IMR-90 (cell line): ENCODE data around the gene PPARGC1A. TPM values are rescaled to one million over a fixed set of nuclear protein-coding genes. Genes with fewer than 3 reads are reported as not detected.

ENCODE experiments used
- ATAC-seq: fragments of 200-7000 bp; cut with Tn5 transposase; 2 replicates; pipeline ENCODE4 v1.9.1; 2020; ENCODE audit warnings: low read depth, mild to moderate bottlenecking, moderate library complexity
- BruUV-seq: library from RNA; stranded (reverse); fragments of 400-500 nt; replicated peaks from 2 replicates; lab custom pipeline; 2021; lab: Mats Ljungman, UMichigan
- CTCF ChIA-PET: fragments of 300-600 bp; formaldehyde crosslinking; extraction: SDS; loops from one replicate; lab custom pipeline; 2021; ENCODE audit warnings: antibody characterized with exemption; lab: Yijun Ruan, JAX
- POLR2A ChIA-PET: fragments of 300-600 bp; sonication (Branson Sonifier 250); formaldehyde crosslinking; loops from one replicate; lab custom pipeline; 2022; ENCODE audit warnings: antibody characterized with exemption; ENCODE audit not compliant: unreplicated experiment; lab: Charles Lee
- DNase-seq: peaks from one replicate; pipeline ENCODE4 v3.0.0; 2013
- H2AFZ ChIP-seq: replicated peaks from 2 replicates; pipeline ENCODE3; 2013; ENCODE audit warnings: low read length, mild to moderate bottlenecking; ENCODE audit not compliant: poor library complexity
- H2AK5ac ChIP-seq: 2 replicates; pipeline ENCODE4 v1.6.1; 2013; ENCODE audit warnings: low read depth, low read length, inconsistent platforms
- H2AK9ac ChIP-seq: replicated peaks from 2 replicates; pipeline ENCODE3; 2013; ENCODE audit warnings: mild to moderate bottlenecking, low read depth, low read length, moderate library complexity; ENCODE audit not compliant: poor library complexity
- H2BK120ac ChIP-seq: 2 replicates; pipeline ENCODE4 v1.6.1; 2013; ENCODE audit warnings: low read depth, low read length, inconsistent platforms
- H2BK15ac ChIP-seq: 3 replicates; pipeline ENCODE4 v1.6.1; 2013; ENCODE audit warnings: low read depth, low read length, inconsistent platforms
- H2BK20ac ChIP-seq: 2 replicates; pipeline ENCODE4 v1.6.1; 2013; ENCODE audit warnings: low read depth, mild to moderate bottlenecking, inconsistent platforms, low read length, moderate library complexity
- H2BK5ac ChIP-seq: 2 replicates; pipeline ENCODE4 v1.6.1; 2013; ENCODE audit warnings: mild to moderate bottlenecking, low read depth, low read length, inconsistent platforms; ENCODE audit not compliant: poor library complexity, severe bottlenecking
- H3K14ac ChIP-seq: replicated peaks from 2 replicates; pipeline ENCODE4 v1.6.1; 2013; ENCODE audit warnings: low read depth, low read length, inconsistent platforms
- H3K18ac ChIP-seq: 2 replicates; pipeline ENCODE4 v1.6.1; 2013; ENCODE audit warnings: low read depth, low read length, control low read depth
- H3K23ac ChIP-seq: 2 replicates; pipeline ENCODE4 v1.6.1; 2013; ENCODE audit warnings: low read depth, low read length, inconsistent platforms
- H3K27ac ChIP-seq: 2 replicates; pipeline ENCODE4 v1.5.1; 2013; ENCODE audit warnings: mild to moderate bottlenecking, control low read depth, low read length; ENCODE audit not compliant: insufficient read depth
- H3K27me3 ChIP-seq: 2 replicates; pipeline ENCODE4 v1.6.1; 2013; ENCODE audit warnings: low read length; ENCODE audit not compliant: control insufficient read depth, insufficient read depth
- H3K36me3 ChIP-seq: 2 replicates; pipeline ENCODE4 v1.6.1; 2013; ENCODE audit warnings: low read length, mixed read lengths; ENCODE audit not compliant: control insufficient read depth, insufficient read depth
- H3K4ac ChIP-seq: 2 replicates; pipeline ENCODE4 v1.6.1; 2013; ENCODE audit warnings: low read depth, low read length, inconsistent platforms
- H3K4me1 ChIP-seq: 2 replicates; pipeline ENCODE4 v1.6.1; 2013; ENCODE audit warnings: low read length, mixed read lengths; ENCODE audit not compliant: control insufficient read depth, insufficient read depth
- H3K4me2 ChIP-seq: 2 replicates; pipeline ENCODE4 v1.6.1; 2013; ENCODE audit warnings: low read depth, mild to moderate bottlenecking, control low read depth, low read length, moderate library complexity
- H3K4me3 ChIP-seq: 2 replicates; pipeline ENCODE4 v1.5.1; 2013; ENCODE audit warnings: low read depth, mild to moderate bottlenecking, control low read depth, low read length, moderate library complexity; ENCODE audit not compliant: insufficient read depth
- H3K56ac ChIP-seq: 2 replicates; pipeline ENCODE4 v1.6.1; 2013; ENCODE audit warnings: low read length, inconsistent platforms; ENCODE audit not compliant: insufficient read depth; ENCODE audit errors: extremely low read depth
- H3K79me1 ChIP-seq, 2 experiments: 2 replicates each; pipeline ENCODE4 v1.6.1; 2013; ENCODE audit warnings: low read length in 2 of 2, inconsistent platforms in 1 of 2, low read depth in 1 of 2
- H3K9ac ChIP-seq: 2 replicates; pipeline ENCODE4 v1.6.1; 2013; ENCODE audit warnings: low read depth, low read length, control low read depth
- H3K9me1 ChIP-seq: 2 replicates; pipeline ENCODE4 v1.6.1; 2013; ENCODE audit warnings: low read length, inconsistent platforms; ENCODE audit not compliant: insufficient read depth
- H3K9me3 ChIP-seq: 2 replicates; pipeline ENCODE4 v1.6.1; 2013; ENCODE audit warnings: low read length; ENCODE audit not compliant: control insufficient read depth, insufficient read depth
- H4K20me1 ChIP-seq: 2 replicates; pipeline ENCODE4 v1.6.1; 2013; ENCODE audit warnings: low read length, inconsistent platforms; ENCODE audit not compliant: insufficient read depth
- H4K5ac ChIP-seq: 2 replicates; pipeline ENCODE4 v1.6.1; 2013; ENCODE audit warnings: mild to moderate bottlenecking, low read depth, low read length, control low read depth
- H4K8ac ChIP-seq, 2 experiments: 2 replicates each; pipeline ENCODE4 v1.6.1; 2013; ENCODE audit warnings: low read depth in 2 of 2, low read length in 2 of 2, control low read depth in 1 of 2, inconsistent platforms in 1 of 2
- H4K91ac ChIP-seq: 2 replicates; pipeline ENCODE4 v1.6.1; 2013; ENCODE audit warnings: low read depth, low read length, inconsistent platforms; ENCODE audit not compliant: insufficient read depth
- CEBPB ChIP-seq: IDR thresholded peaks from 2 replicates; pipeline ENCODE4 v1.6.1; 2012; ENCODE audit warnings: low read depth, low read length, improper control_type of control experiment
- CHD1 ChIP-seq: IDR thresholded peaks from 2 replicates; pipeline ENCODE4 v1.6.1; 2012; ENCODE audit warnings: low read depth, low read length, improper control_type of control experiment
- CTCF ChIP-seq: conservative IDR thresholded peaks from 2 replicates; pipeline ENCODE4 v1.5.1; 2012; ENCODE audit warnings: mild to moderate bottlenecking, low read depth, low read length, improper control_type of control experiment
- ELK1 ChIP-seq: fragments of 150-350 bp; IDR thresholded peaks from 2 replicates; pipeline ENCODE4 v1.6.1; 2016; ENCODE audit warnings: low read depth, mild to moderate bottlenecking, low read length, moderate library complexity, borderline replicate concordance
- FOS ChIP-seq: fragments of 150-350 bp; IDR thresholded peaks from 2 replicates; pipeline ENCODE4 v1.6.1; 2016; ENCODE audit warnings: low read depth, low read length
- MAFK ChIP-seq: IDR thresholded peaks from 2 replicates; pipeline ENCODE4 v1.6.1; 2012; ENCODE audit warnings: low read depth, low read length, improper control_type of control experiment
- MAZ ChIP-seq: IDR thresholded peaks from 2 replicates; pipeline ENCODE4 v1.6.1; 2012; ENCODE audit warnings: low read depth, mild to moderate bottlenecking, low read length, improper control_type of control experiment, moderate library complexity, borderline replicate concordance
- MXI1 ChIP-seq: IDR thresholded peaks from 2 replicates; pipeline ENCODE4 v1.6.1; 2012; ENCODE audit warnings: low read depth, mild to moderate bottlenecking, low read length, moderate library complexity, borderline replicate concordance
- NFE2L2 ChIP-seq: fragments of 150-350 bp; IDR thresholded peaks from 2 replicates; pipeline ENCODE4 v1.6.1; 2016; ENCODE audit warnings: low read depth, mild to moderate bottlenecking, low read length
- POLR2A ChIP-seq: IDR thresholded peaks from 2 replicates; pipeline ENCODE4 v1.6.1; 2012; ENCODE audit warnings: mild to moderate bottlenecking, low read depth, low read length
- RAD21 ChIP-seq: IDR thresholded peaks from 2 replicates; pipeline ENCODE4 v1.6.1; 2012; ENCODE audit warnings: low read length, improper control_type of control experiment
- RCOR1 ChIP-seq: IDR thresholded peaks from 2 replicates; pipeline ENCODE4 v1.6.1; 2012; ENCODE audit warnings: mild to moderate bottlenecking, low read length, improper control_type of control experiment; ENCODE audit not compliant: insufficient replicate concordance
- RFX5 ChIP-seq: IDR thresholded peaks from 2 replicates; pipeline ENCODE4 v1.8.0; 2012; ENCODE audit warnings: low read depth, mild to moderate bottlenecking, low read length, moderate library complexity
- SMC3 ChIP-seq: fragments of 150-350 bp; IDR thresholded peaks from 2 replicates; pipeline ENCODE4 v1.6.1; 2016; ENCODE audit warnings: low read depth, mild to moderate bottlenecking, antibody characterized with exemption, low read length, moderate library complexity
- USF2 ChIP-seq: fragments of 150-350 bp; IDR thresholded peaks from 2 replicates; pipeline ENCODE4 v1.6.1; 2017; ENCODE audit warnings: mild to moderate bottlenecking, antibody characterized with exemption, low read length, low read depth
- WGBS, 2 experiments: methylation state at CpG; one replicate each; pipeline versions ENCODE4 v1.1.5 to v1.1.7; 2013; ENCODE audit warnings: missing lambda C conversion rate in 2 of 2; ENCODE audit not compliant: insufficient read length in 1 of 2; ENCODE audit errors: extremely low coverage in 2 of 2; 5-methylcytosine and 5-hydroxymethylcytosine counted together
- dilution Hi-C: fragments of 300-500 bp; cut with HindIII; formaldehyde crosslinking; loops from one replicate; pipeline ENCODE4 v1.14.3; 2018; ENCODE audit warnings: low sequenced_read_pairs; ENCODE audit not compliant: unreplicated experiment
- in situ Hi-C: fragments of 300-500 bp; cut with MboI; formaldehyde crosslinking; loops from 3 replicates; pipeline ENCODE4 v1.14.3; 2019; ENCODE audit warnings: low sequenced_read_pairs, inconsistent platforms, mixed read lengths
- intact Hi-C: fragments of 100-400 bp; cut with micrococcal nuclease; formaldehyde crosslinking; loops from 2 replicates; pipeline ENCODE4 v1.10.0; 2022
- polyA plus RNA-seq, 3 experiments: library from polyadenylated mRNA; depleted of rRNA; stranded (reverse); fragments of >200 nt; gene quantifications; 2 replicates each; pipeline ENCODE4 v1.2.3, GENCODE V29; 2012; ENCODE audit warnings: low replicate concordance in 1 of 3
- total RNA-seq: library from RNA; depleted of rRNA; stranded (reverse); fragments of >200 nt; gene quantifications from 2 replicates; pipeline ENCODE4 v1.2.3, GENCODE V29; 2012

PPARGC1A gene
- total and polyA plus RNA-seq, 2 of the 4 experiments (the other 2 are of a cell fraction) = under 0.01 to 0.03 TPM

- no peak overlapping the region for H4K91ac ChIP-seq
- H3K36me3 ChIP-seq = no peaks in the 10 kb centered on the region
- no peaks in the 10 kb centered on the region for H3K4me1 ChIP-seq
- ATAC-seq (no peak), DNase-seq (no peak)
- H2BK20ac ChIP-seq = no peak overlapping the region
- no TSS peak for BruUV-seq
- no peaks in the 10 kb centered on the region for H3K9me3 ChIP-seq
- H2BK15ac ChIP-seq = no peak overlapping the region
- H3K4ac ChIP-seq = no peak overlapping the region
- dilution Hi-C loops = no loop called here
- H3K4me3 ChIP-seq = no peak overlapping the region
- H3K14ac ChIP-seq = no peak overlapping the region
- no peak overlapping the region for H2AK9ac ChIP-seq
- in situ Hi-C loops = no loop called here
- POLR2A ChIA-PET = no interaction called here
- TF ChIP-seq CHD1 = no peak
- TF ChIP-seq FOS = no peak
- TF ChIP-seq RCOR1 = no peak
- TF ChIP-seq MXI1 = no peak
- no peak for TF ChIP-seq CEBPB
- no peak for TF ChIP-seq SMC3
- TF ChIP-seq USF2 = no peak
- no peak for TF ChIP-seq MAZ
- TF ChIP-seq RAD21 = no peak
- TF ChIP-seq CTCF = no peak
- no peak for TF ChIP-seq POLR2A
- TF ChIP-seq ELK1 = no peak
- no peak for TF ChIP-seq MAFK
- TF ChIP-seq NFE2L2 = no peak
- TF ChIP-seq RFX5 = no peak
- H3K9me1 ChIP-seq = no peaks in the 10 kb centered on the region
- no peaks in the 10 kb centered on the region for H3K27me3 ChIP-seq
- H3K23ac ChIP-seq = no peak overlapping the region
- no peak overlapping the region for H2BK120ac ChIP-seq
- no peak overlapping the region for H2AK5ac ChIP-seq
- no peak overlapping the region for H3K27ac ChIP-seq
- H4K5ac ChIP-seq = no peak overlapping the region
- H3K9ac ChIP-seq = no peak overlapping the region
- H3K4me2 ChIP-seq = no peak overlapping the region
- intact Hi-C loops = no loop called here
- no peak overlapping the region for H3K18ac ChIP-seq
- H3K56ac ChIP-seq = no peak overlapping the region
- no peak overlapping the region for H4K8ac ChIP-seq
- H2AFZ ChIP-seq = no peak overlapping the region
- H3K79me1 ChIP-seq = no peaks in the 10 kb centered on the region
- CTCF ChIA-PET = interaction anchor here (0.7 kb wide), 1 partner anchor 24 kb away, joined by 3 read pairs; no protein-coding TSS in a partner anchor
- H4K20me1 ChIP-seq = no peaks in the 10 kb centered on the region
- H2BK5ac ChIP-seq = no peak overlapping the region
- no CpG with 5 or more reads among the region's 3 CpGs for WGBS, 2 experiments
Observed at GRCh38 chr4:23763559-23763958, 126.3 kb downstream of the PPARGC1A start.
